GM12891 (cell line): ENCODE measurements around the gene FSHR.

Experiments
- POLR2A ChIP-seq: IDR thresholded peaks from 2 replicates; pipeline ENCODE4 v1.6.1; 2011; ENCODE audit warnings: low read depth, low read length, control low read depth
- POLR2AphosphoS5 ChIP-seq: IDR thresholded peaks from 2 replicates; pipeline ENCODE4 v1.6.1; 2011; ENCODE audit warnings: low read depth, low read length, control low read depth
- SPI1 ChIP-seq: IDR thresholded peaks from 2 replicates; pipeline ENCODE4 v1.6.1; 2011; ENCODE audit warnings: low read depth, low read length, control low read depth
- TAF1 ChIP-seq: IDR thresholded peaks from 2 replicates; pipeline ENCODE4 v1.6.1; 2011; ENCODE audit warnings: low read depth, low read length, control low read depth

- TF ChIP-seq POLR2AphosphoS5 (no peak), POLR2A (no peak), SPI1 (no peak), TAF1 (no peak)
These were observed 32.2 kb downstream of the FSHR start for GRCh38 chr2:49122107-49122506.
